ENCODE results near the gene ACTR3.

DNA sequence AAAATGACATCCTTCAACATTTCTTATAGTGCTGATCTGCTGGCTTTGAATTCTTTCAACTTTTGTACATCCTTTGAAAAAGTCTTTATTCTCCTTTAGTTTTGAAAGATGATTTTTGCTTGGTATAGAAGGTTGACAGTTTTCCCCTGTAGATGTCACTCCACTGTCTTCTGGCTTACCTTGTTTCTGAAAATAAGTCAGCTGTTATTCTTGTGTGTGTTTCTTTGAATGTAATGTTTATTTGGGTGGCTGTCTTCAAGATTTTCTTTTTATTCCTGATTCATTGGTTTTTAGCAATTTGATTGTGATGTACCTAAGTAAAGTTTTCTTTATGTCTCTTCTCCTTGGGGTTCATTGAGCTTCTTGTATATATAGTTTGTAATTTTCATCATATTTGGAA lies 47.6 kb downstream of the ACTR3 start:
- TF ChIP-seq CTCF (IDR thresholded peaks at IDR 0.05; ENCODE audit: insufficient read depth, low read depth, low read length), result no peak
- TF ChIP-seq EZH2 (IDR thresholded peaks at IDR 0.05; ENCODE audit: insufficient read depth, low read length), result no peak
